HG03442 (cell line): Measurements from ENCODE around the gene CDK9.
"Not testable (repeated sequence)": the region's sequence is repeated elsewhere in the genome, so short reads cannot be mapped to it uniquely, and the experiment has no call there.

Experiments used
- ATAC-seq: cut with Tn5 transposase; IDR thresholded peaks from one replicate; pipeline ENCODE4 v1.9.1; 2021; ENCODE audit warnings: mild to moderate bottlenecking, moderate library complexity; ENCODE audit not compliant: unreplicated experiment

CDK9 gene

DNA sequence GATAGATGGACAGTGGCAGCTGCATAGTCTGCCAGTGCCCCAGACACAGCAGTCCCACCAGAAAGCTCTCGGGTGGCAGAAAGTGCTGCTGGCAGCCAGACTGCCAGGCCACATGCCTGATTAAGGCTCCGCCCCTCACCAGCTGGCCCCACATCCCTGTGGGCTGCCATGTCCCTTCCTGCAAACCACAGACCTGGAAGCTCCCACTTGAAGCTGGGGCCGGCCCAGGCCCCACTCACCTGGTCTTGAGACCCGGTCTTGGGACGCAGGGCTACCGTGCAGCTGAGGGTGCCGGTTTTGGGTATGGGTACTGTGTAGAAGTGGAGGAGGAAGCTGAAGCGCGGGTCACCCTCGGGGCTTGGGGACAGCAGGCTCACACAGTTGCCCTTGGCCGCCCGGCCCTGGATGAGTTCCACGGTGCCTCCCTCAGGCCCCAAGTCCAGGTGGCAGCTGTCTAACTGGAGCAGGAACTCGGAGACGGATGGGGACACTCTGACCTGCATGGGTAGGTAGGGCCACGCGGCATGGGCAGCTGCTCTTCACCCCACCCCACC, 32.1 kb downstream of the CDK9 start:
- ATAC-seq: no peak

GRCh38 chr9:127818574-127818973, 32.7 kb downstream of the CDK9 start:
- ATAC-seq: no peak

- ATAC-seq: no peak
Observed at GRCh38 chr9:127822108-127822507, 36.3 kb downstream of the CDK9 start.

- no peak for ATAC-seq
Observed at GRCh38 chr9:127825319-127826051, 39.7 kb downstream of the CDK9 start.

DNA sequence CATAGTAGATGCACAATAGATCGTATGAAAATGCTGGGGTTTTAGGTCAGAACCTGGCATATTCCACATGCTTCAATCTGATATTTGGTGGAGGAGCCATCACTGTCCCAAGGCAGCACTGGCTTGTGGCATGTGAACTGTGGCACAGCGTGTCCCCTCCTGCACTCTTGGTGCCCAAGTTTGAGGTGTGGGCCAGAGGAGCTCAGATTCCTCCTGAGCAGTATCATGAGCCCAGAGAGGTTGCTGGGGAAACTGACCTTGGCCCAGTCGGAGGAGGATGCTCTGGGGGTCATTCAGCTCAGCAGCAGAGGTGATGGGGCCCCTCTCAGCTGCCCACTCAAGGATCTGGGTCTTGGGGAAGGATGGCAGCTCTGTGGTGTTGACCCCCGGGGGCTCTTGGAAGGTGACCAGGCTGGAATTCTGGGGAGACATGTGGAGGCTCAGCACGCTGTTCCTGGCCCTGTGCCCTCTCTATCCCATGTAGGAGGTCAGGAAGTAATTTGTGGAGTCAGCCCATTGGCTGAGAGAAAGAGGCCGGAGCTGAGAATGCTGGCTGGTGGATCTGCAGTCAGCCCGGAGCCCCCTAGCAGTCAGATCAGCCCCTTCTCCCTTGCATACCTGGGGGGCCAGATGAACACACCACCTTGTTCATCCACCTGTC, 40.5 kb downstream of the CDK9 start:
- no peak for ATAC-seq

DNA sequence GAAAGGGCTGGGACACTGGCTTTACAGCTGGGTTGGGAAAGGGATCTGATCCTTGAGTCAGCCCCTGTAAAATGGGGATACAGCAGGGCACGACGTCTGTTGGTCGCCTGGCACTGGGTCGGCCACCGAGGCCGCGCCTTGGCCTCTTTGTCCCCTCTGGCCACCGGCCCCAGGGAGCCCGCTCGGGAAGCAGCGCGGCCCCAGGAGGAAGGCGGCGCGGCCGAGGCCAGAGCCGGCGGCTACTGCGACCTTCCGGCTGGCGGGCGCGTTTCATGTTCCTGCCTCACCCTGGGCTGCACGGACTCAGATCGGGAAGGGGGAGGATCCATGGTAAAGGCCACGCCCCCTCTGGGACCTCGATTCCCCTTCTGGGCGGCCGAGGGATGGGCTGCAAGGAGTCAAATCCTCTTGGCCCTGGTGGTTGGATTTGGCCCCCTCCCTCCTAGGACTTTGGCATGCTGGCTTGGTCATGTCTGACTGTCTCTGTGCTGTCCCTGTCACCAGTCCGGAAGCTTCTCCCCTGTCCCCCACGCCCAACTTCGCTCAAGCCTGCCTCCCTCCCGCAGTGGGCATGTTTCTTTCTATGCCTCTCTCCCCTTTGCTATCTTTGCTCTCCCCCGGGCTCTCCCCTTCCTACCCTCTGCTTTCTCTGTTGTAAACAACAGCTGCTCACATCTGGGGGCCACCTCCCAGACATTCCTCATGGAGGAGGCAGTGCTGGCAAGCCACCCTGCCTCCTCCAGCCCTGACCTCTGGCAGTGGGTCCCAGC, 42.6 kb downstream of the CDK9 start:
- ATAC-seq: no peak

DNA sequence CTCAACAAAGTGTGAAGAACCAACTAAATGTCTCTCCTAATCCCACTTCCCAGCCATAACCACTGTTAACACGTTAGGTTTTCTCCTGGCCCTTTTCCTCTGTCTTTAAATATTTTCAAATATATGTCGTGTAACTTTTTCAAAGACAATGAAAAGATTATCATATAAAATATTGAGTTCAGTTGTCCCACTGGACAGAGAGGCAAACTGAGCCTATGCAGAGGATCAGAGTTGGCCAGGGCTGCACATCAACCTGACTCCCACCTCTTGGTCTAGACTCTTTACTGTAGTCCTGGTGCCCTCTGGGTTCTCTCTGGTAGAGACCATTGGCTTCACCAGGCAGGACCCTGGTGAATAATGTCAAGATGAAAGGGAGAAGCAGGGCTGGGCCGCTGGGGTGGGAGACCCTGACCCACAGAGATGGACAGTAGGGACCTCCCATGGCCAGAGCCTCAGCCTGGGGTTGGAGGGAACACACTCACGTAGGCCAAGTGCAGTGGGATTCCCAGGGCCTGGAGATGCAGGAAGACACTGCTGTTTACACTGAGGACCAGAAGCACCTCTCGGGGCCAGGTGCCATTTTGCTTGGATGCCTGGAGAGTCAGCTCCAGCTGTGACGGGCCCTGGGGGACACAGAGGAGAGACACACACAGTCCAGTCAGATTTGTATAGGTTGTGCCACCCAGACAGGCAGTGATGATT, 43.5 kb downstream of the CDK9 start:
- no peak for ATAC-seq

DNA sequence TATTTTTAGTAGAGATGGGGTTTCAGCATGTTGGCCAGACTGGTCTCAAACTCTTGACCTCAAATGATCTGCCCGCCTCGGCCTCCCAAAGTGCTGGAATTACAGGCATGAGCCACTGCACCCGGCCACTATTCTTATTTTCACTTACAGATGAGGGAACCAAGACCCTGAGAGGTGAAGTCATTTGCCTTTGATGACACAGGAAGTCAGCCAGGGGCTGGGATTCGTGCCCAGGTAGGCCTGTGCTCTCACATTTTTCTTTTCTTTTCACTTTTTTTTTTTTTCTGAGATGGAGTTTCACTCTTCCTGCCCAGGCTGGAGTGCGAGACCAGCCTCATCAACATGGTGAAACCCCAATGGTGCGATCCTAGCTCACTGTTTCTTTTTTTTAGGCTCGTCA, 46.4 kb downstream of the CDK9 start:
- ATAC-seq: no peak

DNA sequence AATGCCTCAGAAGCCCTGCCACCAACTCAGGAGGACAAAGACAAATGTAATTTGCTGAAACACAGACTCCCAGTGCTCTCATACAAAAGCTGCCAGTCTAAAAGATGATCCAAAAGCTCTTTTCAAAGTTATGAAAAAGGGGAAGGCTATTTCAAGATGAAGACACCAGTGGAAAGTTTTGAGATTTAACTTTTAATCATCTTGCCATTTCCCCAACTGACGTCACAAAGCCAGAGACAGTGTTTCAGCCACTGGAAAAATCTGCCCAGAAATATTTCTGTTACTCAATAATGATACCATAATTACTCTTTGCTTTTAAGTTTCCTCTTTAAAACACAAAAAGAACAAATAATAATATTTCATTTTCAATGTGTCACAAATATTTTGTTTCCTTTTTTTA, 47.7 kb downstream of the CDK9 start:
- ATAC-seq: no peak

DNA sequence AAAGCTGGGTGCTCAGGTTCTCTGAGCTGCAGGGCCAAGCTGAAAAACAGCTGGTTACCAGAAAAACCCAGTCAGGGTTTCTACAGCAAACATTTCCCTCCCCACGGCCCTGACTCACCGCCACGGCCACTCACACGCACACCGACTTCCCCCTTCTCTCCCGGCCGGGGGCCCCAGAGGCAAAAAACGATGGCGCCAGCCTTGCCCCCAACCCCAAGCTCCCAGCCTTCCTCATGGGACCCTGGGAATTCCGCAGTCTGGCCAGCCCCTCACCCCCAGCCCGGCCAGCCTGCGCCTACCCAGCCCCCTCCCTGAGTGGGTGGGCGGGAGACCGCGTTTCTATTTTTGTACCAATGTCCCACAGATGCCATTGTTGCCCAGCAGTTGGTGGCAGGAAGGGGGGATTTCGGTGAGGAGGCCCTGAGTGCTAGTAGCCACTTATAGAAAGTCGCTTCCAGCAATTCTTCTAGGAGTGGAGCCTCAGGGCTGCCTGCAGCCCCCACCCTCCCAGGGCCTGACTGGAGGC, 50.2 kb downstream of the CDK9 start:
- no peak for ATAC-seq

DNA sequence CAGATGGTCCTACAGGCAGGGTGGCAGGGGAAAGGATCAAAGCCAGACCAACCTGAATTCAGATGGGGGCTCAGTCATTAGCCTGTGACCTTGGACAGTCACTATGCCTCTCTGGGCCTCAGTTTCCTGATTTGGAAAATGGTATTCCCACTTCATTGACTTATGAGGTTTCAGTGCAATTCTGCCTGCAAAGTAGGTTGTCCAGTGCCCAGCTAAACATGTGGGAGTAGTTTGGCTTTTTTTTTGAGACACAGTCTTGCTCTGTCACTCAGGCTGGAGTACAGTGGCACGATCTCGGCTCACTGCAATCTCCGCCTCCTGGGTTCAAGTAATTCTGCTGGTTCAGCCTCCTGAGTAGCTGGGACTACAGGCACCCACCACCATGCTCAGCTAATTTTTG, 50.7 kb downstream of the CDK9 start:
- not testable (repeated sequence) for ATAC-seq

GRCh38 chr9:127837346-127837745, 51.5 kb downstream of the CDK9 start:
- ATAC-seq: no peak

DNA sequence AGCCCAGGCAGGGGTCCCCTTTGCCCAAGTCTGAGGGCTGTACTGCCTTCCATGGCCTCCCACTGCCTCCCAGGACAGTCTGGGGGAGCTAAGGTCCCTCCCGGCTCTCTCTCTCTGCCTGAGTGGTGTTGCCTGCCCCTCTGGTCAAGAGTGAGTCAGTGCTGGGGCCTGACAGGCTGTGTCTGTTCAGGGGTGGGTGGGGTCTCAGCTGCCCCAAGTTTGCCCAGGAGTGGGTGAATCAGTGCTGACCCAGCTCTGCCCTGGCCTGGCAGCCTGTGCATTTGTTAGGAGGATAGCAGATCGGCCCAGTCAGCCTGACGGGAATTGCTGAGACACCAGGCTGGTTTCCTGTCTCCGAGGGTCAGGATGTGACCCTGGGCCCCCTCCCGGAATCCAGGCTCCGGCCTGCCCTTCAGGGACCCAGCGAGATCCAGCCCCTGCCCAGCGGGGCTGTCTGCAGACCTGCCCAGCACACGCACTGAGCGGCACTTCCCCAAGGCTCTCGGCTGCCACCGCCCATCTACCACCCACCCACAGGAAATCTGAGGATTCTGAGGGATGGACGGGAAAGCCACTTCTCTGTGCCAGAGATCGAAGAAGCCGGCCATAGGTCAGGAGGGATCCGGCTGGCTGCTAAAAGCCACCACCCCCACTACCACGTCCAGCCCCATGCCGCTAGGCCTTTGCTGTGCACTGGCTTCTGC, 52.7 kb downstream of the CDK9 start:
- ATAC-seq: no peak
